ENCODE data around the gene C10orf90. TPM values are rescaled to one million over a fixed set of nuclear protein-coding genes. Genes with fewer than 3 reads are reported as not detected.

The C10orf90 gene
- total RNA-seq, 3 donors from 2014 or later = 0.16 to 30.4 (median 3.9) TPM

GRCh38 chr10:126538439-126539135 lies 131.9 kb downstream of the C10orf90 start:
- TF ChIP-seq, protein P1, sequence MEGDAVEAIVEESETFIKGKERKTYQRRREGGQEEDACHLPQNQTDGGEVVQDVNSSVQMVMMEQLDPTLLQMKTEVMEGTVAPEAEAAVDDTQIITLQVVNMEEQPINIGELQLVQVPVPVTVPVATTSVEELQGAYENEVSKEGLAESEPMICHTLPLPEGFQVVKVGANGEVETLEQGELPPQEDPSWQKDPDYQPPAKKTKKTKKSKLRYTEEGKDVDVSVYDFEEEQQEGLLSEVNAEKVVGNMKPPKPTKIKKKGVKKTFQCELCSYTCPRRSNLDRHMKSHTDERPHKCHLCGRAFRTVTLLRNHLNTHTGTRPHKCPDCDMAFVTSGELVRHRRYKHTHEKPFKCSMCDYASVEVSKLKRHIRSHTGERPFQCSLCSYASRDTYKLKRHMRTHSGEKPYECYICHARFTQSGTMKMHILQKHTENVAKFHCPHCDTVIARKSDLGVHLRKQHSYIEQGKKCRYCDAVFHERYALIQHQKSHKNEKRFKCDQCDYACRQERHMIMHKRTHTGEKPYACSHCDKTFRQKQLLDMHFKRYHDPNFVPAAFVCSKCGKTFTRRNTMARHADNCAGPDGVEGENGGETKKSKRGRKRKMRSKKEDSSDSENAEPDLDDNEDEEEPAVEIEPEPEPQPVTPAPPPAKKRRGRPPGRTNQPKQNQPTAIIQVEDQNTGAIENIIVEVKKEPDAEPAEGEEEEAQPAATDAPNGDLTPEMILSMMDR (IDR thresholded peaks at IDR 0.05) = no peak
- TF ChIP-seq POLR2AphosphoS5 (IDR thresholded peaks at IDR 0.05) = no peak
- TF ChIP-seq POLR2A (IDR thresholded peaks at IDR 0.05) = no peak
- H3K4me3 ChIP-seq = no peak overlapping the region
- no peak overlapping the region for H3K27ac ChIP-seq
- H3K27me3 ChIP-seq = no peaks in the 10 kb centered on the region
- no peaks in the 10 kb centered on the region for H3K36me3 ChIP-seq
- intact Hi-C loops (cut with DNase I; ENCODE audit: low total_unique reads) = no loop called here
- no peaks in the 10 kb centered on the region for H3K9me3 ChIP-seq
- no peak for DNase-seq (ENCODE audit: low spot score in 2 of 2)
- H3K4me1 ChIP-seq = no peaks in the 10 kb centered on the region

- Histone ChIP-seq H3K27ac (no peak overlapping the region), H3K36me3 (no peaks in the 10 kb centered on the region), H3K4me1 (no peaks in the 10 kb centered on the region), H3K9me3 (no peaks in the 10 kb centered on the region), H3K27me3 (no peaks in the 10 kb centered on the region), H3K4me3 (no peak overlapping the region)
- no peak for DNase-seq (ENCODE audit: low spot score in 2 of 2)
- TF ChIP-seq POLR2A (IDR thresholded peaks at IDR 0.05) (no peak), POLR2AphosphoS5 (IDR thresholded peaks at IDR 0.05) (no peak)
- intact Hi-C loops (cut with DNase I; ENCODE audit: low total_unique reads) = no loop called here
These were observed 133.8 kb downstream of the C10orf90 start for GRCh38 chr10:126536656-126537055.

- no peak overlapping the region for H3K4me3 ChIP-seq
- no peak for DNase-seq (ENCODE audit: low spot score in 2 of 2)
- H3K27ac ChIP-seq = no peak overlapping the region
- no peaks in the 10 kb centered on the region for H3K27me3 ChIP-seq
- intact Hi-C loops (cut with DNase I; ENCODE audit: low total_unique reads) = no loop called here
- H3K36me3 ChIP-seq = no peaks in the 10 kb centered on the region
- TF ChIP-seq POLR2AphosphoS5 (IDR thresholded peaks at IDR 0.05) (no peak), POLR2A (IDR thresholded peaks at IDR 0.05) (no peak)
- TF ChIP-seq, protein P1 (IDR thresholded peaks at IDR 0.05) = no peak
- no peaks in the 10 kb centered on the region for H3K4me1 ChIP-seq
- H3K9me3 ChIP-seq = no peaks in the 10 kb centered on the region
These were observed 134.3 kb downstream of the C10orf90 start for GRCh38 chr10:126536148-126536547.

- intact Hi-C loops (cut with DNase I; ENCODE audit: low total_unique reads) = no loop called here
- Histone ChIP-seq H3K27ac (no peak overlapping the region), H3K36me3 (no peaks in the 10 kb centered on the region), H3K27me3 (no peaks in the 10 kb centered on the region), H3K4me1 (no peaks in the 10 kb centered on the region), H3K4me3 (no peak overlapping the region), H3K9me3 (no peaks in the 10 kb centered on the region)
- no peak for TF ChIP-seq POLR2AphosphoS5 (IDR thresholded peaks at IDR 0.05)
- TF ChIP-seq, protein P1 (IDR thresholded peaks at IDR 0.05) = no peak
- no peak for TF ChIP-seq POLR2A (IDR thresholded peaks at IDR 0.05)
- DNase-seq (ENCODE audit: low spot score in 2 of 2) = no peak
These were observed 136.8 kb downstream of the C10orf90 start for GRCh38 chr10:126533644-126534043.

DNA sequence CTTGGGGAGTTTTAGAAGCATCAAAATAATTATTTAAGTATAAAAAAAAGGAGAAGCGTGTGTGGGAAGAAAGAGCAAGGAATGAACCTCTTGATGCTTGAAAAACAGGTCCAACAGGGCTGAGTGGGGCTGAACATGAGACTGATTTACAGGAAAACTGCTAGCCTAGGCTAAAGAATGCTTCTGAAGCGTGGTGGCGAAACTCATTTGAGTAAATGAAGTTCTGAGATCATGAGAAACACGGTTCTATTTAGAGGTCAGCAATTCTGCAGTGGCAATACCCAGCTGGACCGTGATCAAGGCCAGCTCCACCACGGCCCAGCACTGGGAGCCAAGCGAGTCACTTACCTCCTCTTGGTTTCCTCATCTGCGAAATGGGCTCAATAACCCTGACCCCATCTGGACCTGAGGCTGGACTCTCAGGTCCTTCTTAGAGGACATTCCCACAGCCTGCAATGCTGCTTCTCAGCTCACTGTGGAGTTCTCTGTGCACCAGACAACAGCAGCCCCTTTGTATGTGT lies 142.1 kb downstream of the C10orf90 start:
- TF ChIP-seq POLR2A (IDR thresholded peaks at IDR 0.05) (no peak), POLR2AphosphoS5 (IDR thresholded peaks at IDR 0.05) (no peak)
- TF ChIP-seq, protein P1 (IDR thresholded peaks at IDR 0.05) = no peak
- no peaks in the 10 kb centered on the region for H3K27me3 ChIP-seq
- no peak for DNase-seq (ENCODE audit: low spot score in 2 of 2)
- H3K9me3 ChIP-seq = no peaks in the 10 kb centered on the region
- H3K4me1 ChIP-seq = no peaks in the 10 kb centered on the region
- H3K27ac ChIP-seq = peak overlapping the region; percentile 61 to 69
- H3K4me3 ChIP-seq = no peak overlapping the region
- H3K36me3 ChIP-seq = no peaks in the 10 kb centered on the region
- intact Hi-C loops (cut with DNase I; ENCODE audit: low total_unique reads) = no loop called here

All from breast epithelium (tissue), 4 donors.